ENCODE data around the gene CNGA3.

Gene CNGA3

DNA sequence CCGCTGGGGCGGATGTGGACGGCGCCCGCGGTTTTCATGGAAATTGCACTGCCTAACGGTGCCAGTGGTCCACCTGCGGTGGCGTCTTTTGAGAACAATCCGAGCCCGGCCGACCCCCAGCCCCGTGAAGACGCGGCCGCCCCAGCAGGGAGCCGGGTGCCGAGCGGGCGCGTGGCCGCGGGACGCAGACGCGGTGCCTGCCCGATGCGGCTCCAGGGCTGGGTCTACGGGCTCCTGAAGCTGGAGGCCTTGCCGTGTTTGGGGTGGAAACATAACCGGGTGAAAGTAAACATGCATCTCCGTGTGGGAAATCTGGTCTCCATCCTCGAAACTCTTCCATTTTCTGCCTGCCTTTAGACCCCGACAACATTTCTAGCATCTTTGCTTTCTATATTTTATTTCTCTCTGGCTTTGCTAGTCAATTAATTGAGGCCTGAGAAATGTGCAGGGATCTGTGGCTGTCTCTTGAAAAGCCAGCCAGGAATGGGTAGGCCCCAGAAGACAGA lies 99.0 kb downstream of the CNGA3 start:
- no peak for DNase-seq

DNA sequence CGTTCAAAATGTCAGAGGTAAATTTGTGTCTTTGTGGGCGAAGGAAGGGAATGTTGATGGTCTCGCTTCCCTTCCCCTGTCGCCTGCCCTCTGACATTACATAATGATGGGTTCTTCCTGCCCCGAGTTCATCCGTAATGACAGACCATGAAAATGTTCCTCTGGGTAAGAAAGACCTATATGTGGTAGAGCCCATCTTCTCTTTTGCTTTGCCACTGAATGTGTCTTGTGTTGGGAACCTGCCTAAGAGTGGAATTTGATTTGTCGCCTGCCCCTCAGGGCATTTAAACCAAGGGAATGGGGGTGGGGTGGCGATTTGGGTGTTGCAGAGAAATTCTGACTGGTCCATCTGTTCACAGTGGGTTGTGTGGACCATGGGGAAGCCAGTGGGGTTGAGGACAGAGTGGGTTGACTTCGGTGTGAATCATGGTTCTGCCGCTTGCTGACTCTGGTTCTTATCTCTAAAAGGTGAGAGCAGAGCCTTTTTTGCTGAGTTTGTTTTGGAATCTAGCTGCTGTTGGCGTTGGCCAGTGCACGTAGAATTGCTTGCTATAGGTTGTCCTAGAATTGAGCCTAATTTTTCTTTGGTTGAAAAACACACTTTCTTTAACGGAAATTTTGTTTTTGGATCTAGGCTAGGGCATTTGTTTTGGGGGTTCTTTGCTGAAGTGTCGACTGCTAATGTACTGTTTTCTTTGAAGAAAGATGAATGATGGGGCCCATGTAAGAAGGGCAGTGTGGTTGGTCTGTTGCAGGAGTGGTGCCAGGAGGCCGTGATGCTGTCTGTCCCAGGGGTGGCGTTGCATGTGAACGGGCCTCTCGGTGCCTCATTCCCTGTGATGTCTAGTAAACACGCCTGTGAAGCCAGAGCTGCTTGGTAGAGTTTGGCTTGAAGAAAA lies 99.7 kb downstream of the CNGA3 start:
- DNase-seq: no peak

DNA sequence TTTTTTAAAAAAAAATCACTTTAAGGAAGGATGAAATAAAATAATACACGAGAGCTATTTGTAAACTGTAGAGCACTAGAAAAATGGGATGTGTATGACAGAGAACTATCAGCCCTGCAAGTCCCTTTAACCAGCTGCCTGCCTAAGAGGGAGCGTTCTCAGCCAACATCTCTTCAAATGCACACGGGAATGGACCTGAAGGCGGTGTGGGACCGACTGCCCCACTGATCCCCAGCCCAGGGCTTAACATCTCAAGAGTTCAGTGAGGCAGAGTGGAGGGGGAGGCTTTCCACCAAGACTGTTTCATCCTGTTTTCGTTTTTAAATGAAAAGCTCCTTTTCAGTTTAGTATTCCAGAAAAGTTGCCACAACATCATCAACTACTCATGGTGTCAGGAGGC lies 100.6 kb downstream of the CNGA3 start:
- no peak for DNase-seq
